Measurements from ENCODE around the gene DHRS13. TPM values are rescaled to one million over a fixed set of nuclear protein-coding genes. Genes with fewer than 3 reads are reported as not detected.

DHRS13 gene
- total RNA-seq, 1 experiment from 2014 or later = 5.1 TPM

DNA sequence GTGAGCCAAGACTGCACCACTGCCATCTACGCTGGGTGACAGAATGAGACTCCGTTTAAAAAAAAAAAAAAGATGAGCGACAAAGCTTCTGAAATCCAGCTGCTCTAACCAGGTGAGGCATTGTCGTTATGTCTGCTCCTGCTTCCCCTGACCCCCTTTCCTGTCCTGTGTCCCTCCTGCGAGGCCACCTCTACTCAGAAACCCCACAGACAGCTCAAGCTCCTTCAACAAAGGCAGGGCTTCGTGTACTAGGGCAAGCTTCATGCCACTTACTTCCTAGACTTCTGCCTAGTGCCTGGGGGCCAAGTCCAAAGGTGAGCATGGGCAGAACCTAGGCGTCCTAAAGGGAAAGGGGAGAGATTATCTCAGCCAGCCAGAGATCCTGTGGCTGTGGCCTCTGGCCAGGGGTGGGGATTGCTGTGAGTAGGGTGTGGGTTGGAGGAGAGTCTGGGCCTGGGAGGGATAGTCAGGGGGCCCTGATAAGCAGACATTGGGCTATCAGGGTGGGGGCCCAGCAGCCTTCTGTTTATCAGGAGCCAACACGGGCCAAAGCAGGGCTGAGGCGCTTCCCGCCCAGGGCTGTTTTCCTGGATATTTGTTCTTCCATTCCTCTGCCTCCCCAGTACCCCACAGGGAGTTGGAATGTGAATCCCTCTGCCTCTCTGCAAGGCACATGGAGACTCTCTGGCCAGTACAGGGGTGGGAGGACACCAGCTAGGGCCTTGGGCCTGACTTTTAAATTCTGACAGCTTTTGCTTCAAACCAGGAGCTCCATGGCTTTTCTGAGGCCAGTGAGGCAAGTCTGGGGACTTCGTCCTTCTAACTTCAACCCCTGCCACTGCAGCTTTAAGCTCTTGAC lies 37.7 kb downstream of the DHRS13 start:
- intact Hi-C loops (cut with micrococcal nuclease) = no loop called here
- H3F3A ChIP-seq (ENCODE audit: low read length, unreplicated experiment) = no peaks in the 10 kb centered on the region
- H3K4me1 ChIP-seq (ENCODE audit: insufficient read depth, low read length) = peaks cover 4% of the 10 kb centered on the region; the same call in 1 of the 2 replicates
- no peak overlapping the region for H3K9ac ChIP-seq (ENCODE audit: low read length)
- H3K9me2 ChIP-seq (replicated peaks; ENCODE audit: low read length) = no peaks in the 10 kb centered on the region
- H2AFZ ChIP-seq (ENCODE audit: low read length) = no peak overlapping the region
- ATAC-seq = no peak
- ChIA-PET POLR2A (ENCODE audit: unreplicated experiment) (no interaction called here), CTCF (no interaction called here)
- no peak overlapping the region for H3K27ac ChIP-seq (ENCODE audit: low read length)
- no peak for DNase-seq
- H3K9me3 ChIP-seq (ENCODE audit: low read length) = no peaks in the 10 kb centered on the region
- H3K36me3 ChIP-seq (ENCODE audit: low read depth, low read length) = no peaks in the 10 kb centered on the region; the same call in 1 of the 2 replicates
- H3K4me3 ChIP-seq (ENCODE audit: low read length) = no peak overlapping the region
- TF ChIP-seq EZH2phosphoT487 (IDR thresholded peaks at IDR 0.05; ENCODE audit: borderline replicate concordance, low read length) = no peak
- no peak overlapping the region for H3K4me2 ChIP-seq (ENCODE audit: low read length)
- H3K27me3 ChIP-seq (ENCODE audit: low read length) = no peaks in the 10 kb centered on the region
- BruUV-seq (replicated peaks) = no TSS peak
- no peaks in the 10 kb centered on the region for H4K20me1 ChIP-seq (ENCODE audit: low read length)
- no peaks in the 10 kb centered on the region for H3K79me2 ChIP-seq (ENCODE audit: low read length)

- POLR2A ChIA-PET (ENCODE audit: unreplicated experiment) = no interaction called here
- intact Hi-C loops (cut with micrococcal nuclease) = no loop called here
- Histone ChIP-seq H3K27ac (ENCODE audit: low read length) (no peak overlapping the region), H3K36me3 (ENCODE audit: low read depth, low read length) (no peaks in the 10 kb centered on the region; the same call in 1 of the 2 replicates), H3F3A (ENCODE audit: low read length, unreplicated experiment) (no peaks in the 10 kb centered on the region), H3K4me3 (ENCODE audit: low read length) (no peak overlapping the region), H3K79me2 (ENCODE audit: low read length) (no peaks in the 10 kb centered on the region), H3K9me2 (replicated peaks; ENCODE audit: low read length) (no peaks in the 10 kb centered on the region), H3K9ac (ENCODE audit: low read length) (no peak overlapping the region), H3K9me3 (ENCODE audit: low read length) (no peaks in the 10 kb centered on the region), H3K27me3 (ENCODE audit: low read length) (no peaks in the 10 kb centered on the region), H3K4me1 (ENCODE audit: insufficient read depth, low read length) (peaks cover 4% of the 10 kb centered on the region; the same call in 1 of the 2 replicates), H2AFZ (ENCODE audit: low read length) (no peak overlapping the region), H4K20me1 (ENCODE audit: low read length) (no peaks in the 10 kb centered on the region), H3K4me2 (ENCODE audit: low read length) (no peak overlapping the region)
- DNase-seq (no peak), ATAC-seq (no peak)
- no TSS peak for BruUV-seq (replicated peaks)
- CTCF ChIA-PET = no interaction called here
- TF ChIP-seq EZH2 (IDR thresholded peaks at IDR 0.05; ENCODE audit: low read length, unreplicated experiment) (no peak), CTCF (conservative IDR thresholded peaks at IDR 0.05; ENCODE audit: low read depth, low read length) (no peak), EZH2phosphoT487 (IDR thresholded peaks at IDR 0.05; ENCODE audit: borderline replicate concordance, low read length) (no peak)
Observed at GRCh38 chr17:28863953-28864352, 38.9 kb downstream of the DHRS13 start.

DNA sequence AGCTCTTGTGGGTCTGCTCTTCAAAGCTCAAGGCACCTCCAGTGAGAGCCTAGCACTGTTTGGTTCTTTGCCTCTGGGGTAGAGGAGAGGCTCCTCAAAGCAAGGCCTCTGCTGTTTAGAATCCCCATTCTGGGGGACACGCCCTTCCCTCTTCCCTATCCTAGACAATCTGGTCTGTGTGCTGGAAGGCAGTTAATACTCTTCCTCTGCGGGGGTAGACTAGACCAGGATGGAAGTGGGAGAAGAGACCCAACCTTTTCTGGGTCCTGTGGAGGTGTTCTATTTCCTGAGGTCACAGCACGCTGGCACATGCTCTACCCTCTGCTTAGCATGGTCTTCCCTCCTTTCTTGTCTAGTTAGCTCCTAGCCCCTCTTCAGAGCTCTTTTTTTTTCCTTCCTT lies 40.3 kb downstream of the DHRS13 start:
- CTCF ChIA-PET = no interaction called here
- no peak for TF ChIP-seq EZH2phosphoT487 (IDR thresholded peaks at IDR 0.05; ENCODE audit: borderline replicate concordance, low read length)
- no peak for TF ChIP-seq CTCF (conservative IDR thresholded peaks at IDR 0.05; ENCODE audit: low read depth, low read length)
- no peak for TF ChIP-seq EZH2 (IDR thresholded peaks at IDR 0.05; ENCODE audit: low read length, unreplicated experiment)

More for the DNA sequence above, 40.3 kb downstream of the DHRS13 start:
- Histone ChIP-seq H3F3A (ENCODE audit: low read length, unreplicated experiment) (no peaks in the 10 kb centered on the region), H3K36me3 (ENCODE audit: low read depth, low read length) (no peaks in the 10 kb centered on the region; the same call in none of the 2 replicates), H3K9ac (ENCODE audit: low read length) (no peak overlapping the region), H2AFZ (ENCODE audit: low read length) (no peak overlapping the region), H3K4me1 (ENCODE audit: insufficient read depth, low read length) (peaks cover 4% of the 10 kb centered on the region; the same call in 1 of the 2 replicates), H3K4me2 (ENCODE audit: low read length) (no peak overlapping the region), H3K9me3 (ENCODE audit: low read length) (no peaks in the 10 kb centered on the region), H3K27ac (ENCODE audit: low read length) (no peak overlapping the region), H4K20me1 (ENCODE audit: low read length) (no peaks in the 10 kb centered on the region), H3K4me3 (ENCODE audit: low read length) (no peak overlapping the region), H3K27me3 (ENCODE audit: low read length) (no peaks in the 10 kb centered on the region), H3K79me2 (ENCODE audit: low read length) (no peaks in the 10 kb centered on the region), H3K9me2 (replicated peaks; ENCODE audit: low read length) (no peaks in the 10 kb centered on the region)
- DNase-seq = no peak
- BruUV-seq (replicated peaks) = no TSS peak
- POLR2A ChIA-PET (ENCODE audit: unreplicated experiment) = no interaction called here
- intact Hi-C loops (cut with micrococcal nuclease) = no loop called here
- ATAC-seq = no peak
